Rectal smooth muscle tissue (tissue), 1 donor: Measurements from ENCODE around the gene TBP.
"Not testable (repeated sequence)": the region's sequence is repeated elsewhere in the genome, so short reads cannot be mapped to it uniquely, and the experiment has no call there.

ENCODE experiments used
- H3K27ac ChIP-seq: one replicate; pipeline ENCODE4 v1.7.0; 2013; ENCODE audit warnings: low read depth, low read length, inconsistent platforms
- H3K27me3 ChIP-seq: one replicate; pipeline ENCODE4 v1.7.0; 2013; ENCODE audit warnings: low read length; ENCODE audit not compliant: control insufficient read depth, insufficient read depth
- H3K36me3 ChIP-seq: one replicate; pipeline ENCODE4 v1.7.0; 2013; ENCODE audit warnings: low read length; ENCODE audit not compliant: control insufficient read depth, insufficient read depth
- H3K4me1 ChIP-seq: one replicate; pipeline ENCODE4 v1.7.0; 2013; ENCODE audit warnings: low read length; ENCODE audit not compliant: control insufficient read depth, insufficient read depth
- H3K4me3 ChIP-seq: one replicate; pipeline ENCODE4 v1.7.0; 2013; ENCODE audit warnings: low read length
- H3K9ac ChIP-seq: one replicate; pipeline ENCODE4 v1.7.0; 2013; ENCODE audit warnings: low read length

The TBP gene

DNA sequence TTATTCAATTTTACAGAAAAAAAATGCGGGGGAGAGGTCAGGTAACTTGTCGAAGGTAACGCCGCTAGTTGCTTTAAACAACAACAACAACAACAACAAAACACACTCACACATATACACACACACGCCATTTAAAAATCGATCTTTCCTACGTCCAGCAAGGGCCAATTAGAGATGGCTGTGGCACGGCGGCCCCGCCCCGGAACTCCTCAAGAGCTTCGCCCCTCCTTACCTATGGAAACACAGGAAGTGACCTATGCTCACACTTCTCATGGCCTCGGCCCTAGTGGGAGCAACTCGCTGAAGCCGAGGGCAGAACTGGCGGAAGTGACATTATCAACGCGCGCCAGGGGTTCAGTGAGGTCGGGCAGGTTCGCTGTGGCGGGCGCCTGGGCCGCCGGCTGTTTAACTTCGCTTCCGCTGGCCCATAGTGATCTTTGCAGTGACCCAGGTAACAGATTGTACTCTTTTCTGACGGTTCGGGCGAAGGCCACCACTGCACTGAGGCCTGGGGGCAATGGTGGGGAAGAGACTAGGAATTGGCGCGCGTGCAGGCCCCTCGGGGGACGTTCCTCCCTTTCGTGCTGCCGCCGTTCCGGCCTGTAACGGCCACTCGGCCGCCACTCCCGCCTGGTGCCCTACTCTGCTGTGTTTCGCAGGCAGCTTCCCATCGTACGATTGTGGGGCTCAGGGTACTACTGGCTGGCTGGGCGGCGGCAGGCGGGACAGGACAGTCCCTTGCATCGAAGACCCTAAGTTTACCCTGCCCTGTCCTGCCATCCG is at the start of gene TBP:
Gene TBP, plus strand, starts transcription at position 357 of the 783 bp plus-strand sequence. CDS start 2,661 bp downstream, outside the sequence.
- Histone ChIP-seq H3K27ac (peak within 1 kb of the TSS; percentile 94), H3K27me3 (no peaks in the 10 kb centered on the region), H3K4me3 (peak within 1 kb of the TSS; percentile 98), H3K4me1 (peaks cover 13% of the 10 kb centered on the region), H3K36me3 (no peaks in the 10 kb centered on the region), H3K9ac (peak within 1 kb of the TSS; percentile 81)

- H3K27ac ChIP-seq = no peak overlapping the region
- H3K9ac ChIP-seq = no peak overlapping the region
- no peaks in the 10 kb centered on the region for H3K4me1 ChIP-seq
- H3K4me3 ChIP-seq = no peak overlapping the region
- H3K36me3 ChIP-seq = no peaks in the 10 kb centered on the region
- H3K27me3 ChIP-seq = no peaks in the 10 kb centered on the region
These were observed 49.7 kb upstream of the TBP start for GRCh38 chr6:170504479-170504878.

- H3K9ac ChIP-seq = no peak overlapping the region
- no peaks in the 10 kb centered on the region for H3K36me3 ChIP-seq
- no peak overlapping the region for H3K4me3 ChIP-seq
- no peaks in the 10 kb centered on the region for H3K27me3 ChIP-seq
- no peaks in the 10 kb centered on the region for H3K4me1 ChIP-seq
- no peak overlapping the region for H3K27ac ChIP-seq
These were observed 48.9 kb upstream of the TBP start for GRCh38 chr6:170505306-170505705.

GRCh38 chr6:170506446-170506845 is 47.7 kb upstream of the TBP start:
- Histone ChIP-seq H3K4me1 (no peaks in the 10 kb centered on the region), H3K4me3 (no peak overlapping the region), H3K9ac (no peak overlapping the region), H3K27me3 (no peaks in the 10 kb centered on the region), H3K36me3 (no peaks in the 10 kb centered on the region), H3K27ac (no peak overlapping the region)

DNA sequence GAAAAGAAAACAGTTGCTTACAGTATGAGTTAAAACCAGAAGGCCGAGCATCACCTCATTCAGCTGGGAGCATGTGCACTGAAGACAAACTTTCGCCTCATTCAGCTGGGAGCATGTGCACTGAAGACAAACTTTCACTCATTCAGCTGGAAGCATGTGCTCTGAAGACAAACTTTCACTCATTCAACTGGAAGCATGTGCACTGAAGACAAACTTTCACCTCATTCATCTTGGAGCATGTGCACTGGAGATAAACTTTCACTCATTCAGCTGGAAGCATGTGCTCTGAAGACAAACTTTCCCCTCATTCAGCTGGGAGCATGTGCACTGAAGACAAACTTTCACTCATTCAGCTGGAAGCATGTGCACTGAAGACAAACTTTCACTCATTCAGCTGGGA is 46.4 kb upstream of the TBP start:
- not testable (repeated sequence) for H3K4me1 ChIP-seq, H3K27me3 ChIP-seq, H3K9ac ChIP-seq, H3K4me3 ChIP-seq, H3K36me3 ChIP-seq, H3K27ac ChIP-seq

GRCh38 chr6:170508275-170508674 is 45.9 kb upstream of the TBP start:
- not testable (repeated sequence) for H3K36me3 ChIP-seq, H3K4me1 ChIP-seq, H3K9ac ChIP-seq, H3K4me3 ChIP-seq, H3K27me3 ChIP-seq, H3K27ac ChIP-seq

DNA sequence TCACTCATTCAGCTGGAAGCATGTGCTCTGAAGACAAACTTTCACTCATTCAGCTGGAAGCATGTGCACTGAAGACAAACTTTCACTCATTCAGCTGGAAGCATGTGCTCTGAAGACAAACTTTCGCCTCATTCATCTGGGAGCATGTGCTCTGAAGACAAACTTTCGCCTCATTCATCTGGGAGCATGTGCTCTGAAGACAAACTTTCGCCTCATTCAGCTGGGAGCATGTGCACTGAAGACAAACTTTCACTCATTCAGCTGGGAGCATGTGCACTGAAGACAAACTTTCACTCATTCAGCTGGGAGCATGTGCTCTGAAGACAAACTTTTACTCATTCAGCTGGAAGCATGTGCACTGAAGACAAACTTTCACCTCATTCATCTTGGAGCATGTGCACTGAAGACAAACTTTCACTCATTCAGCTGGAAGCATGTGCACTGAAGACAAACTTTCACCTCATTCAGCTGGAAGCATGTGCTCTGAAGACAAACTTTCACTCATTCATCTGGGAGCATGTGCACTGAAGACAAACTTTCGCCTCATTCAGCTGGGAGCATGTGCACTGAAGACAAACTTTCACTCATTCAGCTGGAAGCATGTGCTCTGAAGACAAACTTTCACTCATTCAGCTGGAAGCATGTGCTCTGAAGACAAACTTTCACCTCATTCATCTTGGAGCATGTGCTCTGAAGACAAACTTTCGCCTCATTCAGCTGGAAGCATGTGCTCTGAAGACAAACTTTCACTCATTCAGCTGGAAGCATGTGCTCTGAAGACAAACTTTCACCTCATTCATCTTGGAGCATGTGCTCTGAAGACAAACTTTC is 45.1 kb upstream of the TBP start:
- H3K27ac ChIP-seq, H3K36me3 ChIP-seq, H3K27me3 ChIP-seq, H3K4me3 ChIP-seq, H3K4me1 ChIP-seq, H3K9ac ChIP-seq: not testable (repeated sequence)

GRCh38 chr6:170509723-170510018 is 44.5 kb upstream of the TBP start:
- no peaks in the 10 kb centered on the region for H3K27me3 ChIP-seq
- no peaks in the 10 kb centered on the region for H3K36me3 ChIP-seq
- no peaks in the 10 kb centered on the region for H3K4me1 ChIP-seq
- no peak overlapping the region for H3K27ac ChIP-seq
- no peak overlapping the region for H3K9ac ChIP-seq
- H3K4me3 ChIP-seq = no peak overlapping the region

DNA sequence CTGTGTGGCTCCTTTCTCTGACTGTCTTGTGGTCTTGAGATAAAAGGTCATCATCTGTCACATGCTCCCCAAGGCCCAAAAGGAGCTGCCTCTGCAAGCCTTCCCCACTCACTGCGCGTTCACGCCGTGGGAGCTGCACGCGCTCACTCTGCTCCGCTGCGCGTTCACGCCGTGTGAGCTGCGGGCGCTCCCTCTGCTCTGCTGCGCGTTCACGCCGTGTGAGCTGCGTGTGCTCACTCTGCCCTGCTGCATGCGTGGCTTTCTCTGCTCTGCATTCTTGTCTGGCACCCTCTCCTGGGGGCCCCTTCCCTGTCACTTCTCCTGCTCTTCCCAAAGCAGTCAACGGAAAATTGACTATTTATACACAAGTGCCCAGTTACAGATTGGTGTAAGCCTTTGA is 43.5 kb upstream of the TBP start:
- Histone ChIP-seq H3K9ac (no peak overlapping the region), H3K36me3 (no peaks in the 10 kb centered on the region), H3K4me1 (no peaks in the 10 kb centered on the region), H3K4me3 (no peak overlapping the region), H3K27ac (no peak overlapping the region), H3K27me3 (no peaks in the 10 kb centered on the region)

GRCh38 chr6:170512249-170512648 is 41.9 kb upstream of the TBP start:
- H3K4me1 ChIP-seq = no peaks in the 10 kb centered on the region
- no peaks in the 10 kb centered on the region for H3K27me3 ChIP-seq
- no peaks in the 10 kb centered on the region for H3K36me3 ChIP-seq
- no peak overlapping the region for H3K9ac ChIP-seq
- no peak overlapping the region for H3K27ac ChIP-seq
- H3K4me3 ChIP-seq = no peak overlapping the region

DNA sequence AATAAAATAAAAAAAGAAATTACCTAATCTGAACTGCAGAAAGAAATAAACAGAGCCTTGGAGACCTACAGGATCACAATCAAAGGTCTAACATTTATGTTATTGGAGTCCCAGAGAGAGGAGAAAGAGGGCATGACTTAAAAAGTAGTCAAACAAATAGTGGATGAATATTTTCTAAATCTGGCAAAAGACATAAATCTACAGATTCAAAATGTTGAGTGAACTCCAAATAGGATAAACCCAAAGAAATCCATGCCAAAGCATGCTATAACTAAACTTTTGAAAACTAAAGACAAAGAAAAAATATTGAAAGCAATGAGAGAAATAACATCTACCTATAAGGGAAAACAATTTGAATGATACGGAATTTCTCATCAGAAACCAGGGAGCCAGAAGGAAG is 39.3 kb upstream of the TBP start:
- Histone ChIP-seq H3K9ac (no peak overlapping the region), H3K27me3 (no peaks in the 10 kb centered on the region), H3K27ac (no peak overlapping the region), H3K4me1 (no peaks in the 10 kb centered on the region), H3K4me3 (no peak overlapping the region), H3K36me3 (no peaks in the 10 kb centered on the region)

- H3K36me3 ChIP-seq = no peaks in the 10 kb centered on the region
- H3K4me3 ChIP-seq = no peak overlapping the region
- no peaks in the 10 kb centered on the region for H3K27me3 ChIP-seq
- no peaks in the 10 kb centered on the region for H3K4me1 ChIP-seq
- no peak overlapping the region for H3K27ac ChIP-seq
- no peak overlapping the region for H3K9ac ChIP-seq
These were observed 37.2 kb upstream of the TBP start for GRCh38 chr6:170516783-170517616.
